HG02885 (cell line): ENCODE measurements around the gene RFX5.

ENCODE experiments used
- ATAC-seq: cut with Tn5 transposase; IDR thresholded peaks from one replicate; pipeline ENCODE4 v1.9.1; 2021; ENCODE audit warnings: mild to moderate bottlenecking; ENCODE audit not compliant: unreplicated experiment, poor library complexity

The RFX5 gene

GRCh38 chr1:151325646-151326429 is 21.2 kb downstream of the RFX5 start:
- no peak for ATAC-seq

- no peak for ATAC-seq
These were observed 21.8 kb downstream of the RFX5 start for GRCh38 chr1:151325231-151325630.

- no peak for ATAC-seq
These were observed 22.6 kb downstream of the RFX5 start for GRCh38 chr1:151324390-151324930.

GRCh38 chr1:151318975-151319374 is 28.1 kb downstream of the RFX5 start:
- no peak for ATAC-seq

- no peak for ATAC-seq
These were observed 31.4 kb downstream of the RFX5 start for GRCh38 chr1:151315565-151316235.

- ATAC-seq: no peak
These were observed 32.7 kb downstream of the RFX5 start for GRCh38 chr1:151314137-151314875.

- ATAC-seq: no peak
These were observed 33.6 kb downstream of the RFX5 start for GRCh38 chr1:151313501-151313900.

GRCh38 chr1:151312826-151313225 is 34.2 kb downstream of the RFX5 start:
- no peak for ATAC-seq

GRCh38 chr1:151312411-151312810 is 34.6 kb downstream of the RFX5 start:
- ATAC-seq: no peak

GRCh38 chr1:151311589-151312331 is 35.3 kb downstream of the RFX5 start:
- ATAC-seq: no peak

- no peak for ATAC-seq
These were observed 36.0 kb downstream of the RFX5 start for GRCh38 chr1:151311011-151311410.

GRCh38 chr1:151309811-151310323 is 37.2 kb downstream of the RFX5 start:
- no peak for ATAC-seq

GRCh38 chr1:151294742-151295462 is 52.1 kb downstream of the RFX5 start:
- no peak for ATAC-seq

GRCh38 chr1:151293093-151293492 is 54.0 kb downstream of the RFX5 start:
- ATAC-seq: no peak

- ATAC-seq: no peak
These were observed 54.6 kb downstream of the RFX5 start for GRCh38 chr1:151292207-151293030.

GRCh38 chr1:151290709-151291303 is 56.2 kb downstream of the RFX5 start:
- ATAC-seq: no peak
